Astrocyte of the spinal cord (primary cell): ENCODE results near the gene MTMR1.

Experiments
- DNase-seq: peaks from one replicate; pipeline ENCODE4 v3.0.0; 2011; ENCODE audit warnings: low read depth, low spot score
- H3K4me3 ChIP-seq: 2 replicates; pipeline ENCODE4 v1.5.1; 2011; ENCODE audit warnings: low read depth, mild to moderate bottlenecking, low read length, moderate library complexity
- CTCF ChIP-seq: IDR thresholded peaks from 2 replicates; pipeline ENCODE4 v1.5.1; 2012; ENCODE audit warnings: low read depth, mild to moderate bottlenecking, low read length, inconsistent platforms
- in situ Hi-C: cut with HindIII; loops from 2 replicates; pipeline ENCODE4 v1.10.0; 2017; ENCODE audit warnings: low sequenced_read_pairs

MTMR1 gene

GRCh38 chrX:150806827-150807226, 113.6 kb downstream of the MTMR1 start:
- no peak for DNase-seq
- H3K4me3 ChIP-seq = no peak overlapping the region
- no peak for TF ChIP-seq CTCF
- in situ Hi-C loops = no loop called here

DNA sequence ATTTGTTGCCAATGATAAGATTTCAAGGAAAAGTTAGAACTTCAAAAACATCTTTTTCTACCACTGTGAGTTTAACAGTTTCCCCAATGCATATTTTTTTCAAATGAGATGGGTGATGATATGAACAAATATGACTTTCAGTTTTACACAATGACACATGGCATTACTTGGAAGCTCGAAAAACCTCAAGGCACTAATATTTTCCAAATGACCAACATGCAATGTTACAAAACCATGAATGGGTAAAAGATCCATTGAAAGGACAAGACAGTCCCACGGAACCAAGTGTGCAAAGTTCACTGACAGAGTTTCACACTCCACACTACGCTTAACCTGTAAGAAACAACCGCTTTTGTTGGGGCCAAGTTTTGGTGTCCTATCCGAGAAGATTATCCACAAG, 120.7 kb downstream of the MTMR1 start:
- in situ Hi-C loops = no loop called here
- no peak overlapping the region for H3K4me3 ChIP-seq
- TF ChIP-seq CTCF = no peak
- DNase-seq = no peak
